ENCODE measurements around the gene IFT57. TPM values are rescaled to one million over a fixed set of nuclear protein-coding genes. Genes with fewer than 3 reads are reported as not detected.

IFT57 gene
- total and polyA plus RNA-seq, 5 donors from 2014 or later = 29.1 to 46.9 (median 41.2) TPM

DNA sequence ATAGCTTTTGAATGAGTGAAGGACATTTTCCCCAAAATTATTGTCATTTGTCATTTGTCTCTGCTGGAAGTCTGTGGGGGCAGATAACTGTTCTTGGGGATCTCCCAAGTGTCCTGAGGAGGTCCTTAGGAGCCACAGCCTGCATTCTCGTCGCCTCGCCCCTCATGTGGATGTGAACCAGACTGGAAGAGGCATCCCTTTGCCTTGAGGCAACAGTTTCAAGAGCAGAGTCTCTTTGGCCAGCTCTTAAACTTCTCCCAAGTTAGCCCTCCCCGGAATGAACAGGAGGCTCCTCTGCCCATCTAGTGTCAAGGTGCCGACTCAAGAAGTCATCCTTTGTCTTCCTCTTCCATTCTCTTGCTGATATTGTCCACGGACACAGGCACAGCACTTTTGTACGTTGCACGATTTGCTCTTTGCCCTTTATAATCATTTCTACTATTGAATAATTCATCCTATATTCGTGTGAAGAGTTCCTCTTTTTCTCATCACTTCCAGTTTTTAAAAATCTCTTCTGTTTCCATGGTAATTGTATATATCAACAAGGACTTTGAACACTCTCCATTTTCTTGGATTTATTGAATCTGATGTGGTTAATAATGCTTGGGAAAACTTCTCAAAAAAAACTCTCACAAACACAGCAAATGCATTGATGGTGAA lies 90.6 kb downstream of the IFT57 start:
- Mint-ChIP-seq H3K36me3 (peaks cover 51% of the 10 kb centered on the region), H3K4me1 (peaks cover 41 to 88% (median 76%) of the 10 kb centered on the region in 4 donors), H3K9me3 (peaks cover 1 to 9% (median 3%) of the 10 kb centered on the region in 7 donors), H3K27ac (peak overlapping the region; percentile 8 to 43 (median 9)), H3K27me3 (no peaks in the 10 kb centered on the region), H3K4me3 (peak overlapping the region in 3 of 4 donors; percentile 2 to 39 (median 15))
- Histone ChIP-seq H3K27me3 (ENCODE audit: control insufficient read depth, insufficient read depth, low read length) (no peaks in the 10 kb centered on the region), H3K36me3 (ENCODE audit: control insufficient read depth, insufficient read depth, low read length) (peaks cover 5% of the 10 kb centered on the region), H3K4me1 (ENCODE audit: control insufficient read depth, insufficient read depth, low read length, poor library complexity, severe bottlenecking) (peaks cover 66% of the 10 kb centered on the region), H3K9me3 (ENCODE audit: control insufficient read depth in 2 of 2, low read length in 2 of 2) (no peaks in the 10 kb centered on the region), H3K27ac (ENCODE audit: insufficient read depth, low read length, poor library complexity, severe bottlenecking) (no peak overlapping the region), H3K4me3 (ENCODE audit: low read depth, low read length) (no peak overlapping the region)
- ATAC-seq (ENCODE audit: low read depth in 2 of 2) = no peak
- no peak for DNase-seq

DNA sequence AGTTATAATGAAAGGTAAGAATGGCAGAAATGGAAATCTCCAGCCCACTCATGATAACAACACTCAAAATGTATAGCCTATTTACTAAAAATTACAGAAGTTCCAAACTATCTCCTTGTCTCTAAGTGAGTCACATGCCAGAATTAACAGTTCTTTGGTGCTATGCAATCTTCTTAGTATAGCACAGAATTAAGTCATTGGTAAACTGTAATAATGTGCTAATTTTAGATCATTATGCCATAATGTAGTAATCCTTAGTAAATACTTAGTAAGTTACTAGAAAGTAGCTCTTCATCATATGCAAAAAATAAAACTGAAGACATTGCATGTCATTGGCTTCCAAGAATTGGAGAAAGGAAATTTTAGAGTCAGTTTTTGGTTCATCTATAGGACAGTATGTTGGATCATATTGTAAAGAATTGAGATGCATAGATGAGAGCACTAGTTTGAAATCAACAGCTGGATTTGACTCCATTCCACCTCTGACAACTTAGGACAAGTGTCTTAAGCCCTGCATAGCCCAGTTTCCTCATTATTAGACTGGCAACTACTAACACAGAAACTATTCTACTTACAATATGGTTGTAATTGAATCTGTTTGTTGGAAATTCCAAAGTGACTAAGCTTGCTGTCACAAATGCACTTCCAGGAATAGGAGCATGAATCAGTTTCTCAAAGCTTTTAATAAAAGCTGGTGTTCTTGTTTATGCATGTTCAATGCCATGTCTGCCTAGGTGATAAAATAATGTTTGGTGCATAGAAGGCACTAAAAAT lies 91.3 kb downstream of the IFT57 start:
- no peaks in the 10 kb centered on the region for H3K9me3 ChIP-seq (ENCODE audit: control insufficient read depth in 2 of 2, low read length in 2 of 2)
- H3K27ac ChIP-seq (ENCODE audit: insufficient read depth, low read length, poor library complexity, severe bottlenecking) = no peak overlapping the region
- H3K36me3 ChIP-seq (ENCODE audit: control insufficient read depth, insufficient read depth, low read length) = peaks cover 2% of the 10 kb centered on the region
- Mint-ChIP-seq H3K9me3 (peaks cover 1 to 9% (median 3%) of the 10 kb centered on the region in 7 donors), H3K4me1 (peaks cover 36 to 88% (median 75%) of the 10 kb centered on the region in 4 donors), H3K27me3 (no peaks in the 10 kb centered on the region), H3K4me3 (peak overlapping the region in 3 of 4 donors; percentile 2 to 39 (median 3)), H3K27ac (peak overlapping the region in 2 of 3 donors; percentile 2 to 8), H3K36me3 (peaks cover 43% of the 10 kb centered on the region)
- no peak for DNase-seq
- no peaks in the 10 kb centered on the region for H3K27me3 ChIP-seq (ENCODE audit: control insufficient read depth, insufficient read depth, low read length)
- H3K4me3 ChIP-seq (ENCODE audit: low read depth, low read length) = no peak overlapping the region
- H3K4me1 ChIP-seq (ENCODE audit: control insufficient read depth, insufficient read depth, low read length, poor library complexity, severe bottlenecking) = peaks cover 73% of the 10 kb centered on the region
- ATAC-seq (ENCODE audit: low read depth in 2 of 2) = no peak

DNA sequence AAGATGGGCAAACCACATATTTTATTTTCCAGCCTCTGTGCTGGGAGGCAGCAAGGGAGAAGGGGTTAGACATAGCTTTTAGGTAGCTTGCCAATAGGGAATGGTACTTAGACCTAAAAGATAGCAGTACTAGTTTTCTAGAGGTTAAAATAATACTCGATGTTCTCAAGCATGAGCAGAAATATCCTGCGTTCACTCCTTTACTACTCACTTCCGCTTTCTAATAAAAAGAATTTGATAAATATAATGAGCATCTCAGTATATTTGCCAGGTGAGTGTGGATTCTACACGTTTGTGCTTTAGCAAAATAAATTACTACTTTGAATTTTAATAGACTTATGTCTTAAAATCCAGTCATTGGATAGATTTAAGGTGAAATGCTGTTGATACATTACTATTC lies 92.0 kb downstream of the IFT57 start:
- peak overlapping the region; percentile 16 for H3K4me3 ChIP-seq (ENCODE audit: low read depth, low read length)

DNA sequence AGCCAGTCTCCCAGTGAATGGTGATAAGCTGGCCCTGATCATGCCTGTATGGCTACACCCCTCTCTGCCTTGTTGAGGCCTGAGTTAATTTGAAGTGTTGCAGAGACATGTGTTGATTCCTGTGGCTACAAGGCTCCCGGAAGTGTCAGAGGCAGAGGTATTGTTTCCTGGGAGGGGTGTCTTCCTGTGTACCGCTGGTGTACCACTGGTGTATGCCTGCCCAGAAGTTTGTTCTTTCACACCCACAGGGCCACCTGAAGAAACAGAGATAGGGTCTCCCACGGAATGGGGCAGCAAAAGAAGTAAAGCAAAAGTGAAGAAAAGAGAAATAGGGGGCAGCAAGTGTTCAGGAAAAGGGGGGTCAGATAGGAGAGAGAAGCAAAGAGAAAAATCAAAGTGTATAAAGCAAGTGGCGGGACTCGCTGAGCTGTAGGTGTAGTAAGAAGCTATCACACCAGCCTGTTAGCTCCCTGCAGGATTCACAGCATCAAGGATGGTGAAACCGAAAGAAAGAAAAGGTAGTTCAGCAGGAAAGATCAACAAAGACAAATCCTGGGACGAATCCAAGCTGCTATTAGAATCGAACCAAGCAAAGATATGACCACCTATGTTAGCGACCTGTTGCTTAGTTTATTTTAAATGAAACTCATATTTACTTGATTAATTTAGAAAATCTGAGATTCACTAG lies 94.8 kb downstream of the IFT57 start:
- peak overlapping the region; percentile 82 for H3K4me3 ChIP-seq (ENCODE audit: low read depth, low read length)
- Mint-ChIP-seq H3K27ac (peak overlapping the region; percentile 96 to 100 (median 98)), H3K9me3 (peaks cover 1 to 9% (median 3%) of the 10 kb centered on the region in 7 donors), H3K4me3 (peak overlapping the region; percentile 85 to 91 (median 88)), H3K36me3 (peaks cover 25% of the 10 kb centered on the region), H3K27me3 (no peaks in the 10 kb centered on the region), H3K4me1 (peaks cover 24 to 93% (median 76%) of the 10 kb centered on the region in 4 donors)
- H3K27ac ChIP-seq (ENCODE audit: insufficient read depth, low read length, poor library complexity, severe bottlenecking) = peak overlapping the region; percentile 94
- H3K27me3 ChIP-seq (ENCODE audit: control insufficient read depth, insufficient read depth, low read length) = no peaks in the 10 kb centered on the region
- H3K4me1 ChIP-seq (ENCODE audit: control insufficient read depth, insufficient read depth, low read length, poor library complexity, severe bottlenecking) = peaks cover 76% of the 10 kb centered on the region
- H3K9me3 ChIP-seq (ENCODE audit: control insufficient read depth in 2 of 2, low read length in 2 of 2) = no peaks in the 10 kb centered on the region
- H3K36me3 ChIP-seq (ENCODE audit: control insufficient read depth, insufficient read depth, low read length) = peaks cover 2% of the 10 kb centered on the region
- peak; percentile 77 to 78 for ATAC-seq (ENCODE audit: low read depth in 2 of 2)
- DNase-seq = peak; percentile 30 to 94 (median 82)

More for the DNA sequence above, 92.0 kb downstream of the IFT57 start:
- ATAC-seq (ENCODE audit: low read depth in 2 of 2) = no peak
- peaks cover 1 to 9% (median 3%) of the 10 kb centered on the region in 7 donors for H3K9me3 Mint-ChIP-seq
- H3K9me3 ChIP-seq (ENCODE audit: control insufficient read depth in 2 of 2, low read length in 2 of 2) = no peaks in the 10 kb centered on the region
- no peak overlapping the region for H3K27ac ChIP-seq (ENCODE audit: insufficient read depth, low read length, poor library complexity, severe bottlenecking)
- peaks cover 80% of the 10 kb centered on the region for H3K4me1 ChIP-seq (ENCODE audit: control insufficient read depth, insufficient read depth, low read length, poor library complexity, severe bottlenecking)
- peak overlapping the region in 2 of 3 donors; percentile 2 to 69 for H3K27ac Mint-ChIP-seq
- no peak overlapping the region for H3K4me3 Mint-ChIP-seq
- H3K4me1 Mint-ChIP-seq = peaks cover 35 to 90% (median 77%) of the 10 kb centered on the region in 4 donors
- peaks cover 2% of the 10 kb centered on the region for H3K36me3 ChIP-seq (ENCODE audit: control insufficient read depth, insufficient read depth, low read length)
- H3K27me3 Mint-ChIP-seq = no peaks in the 10 kb centered on the region
- no peak for DNase-seq
- H3K27me3 ChIP-seq (ENCODE audit: control insufficient read depth, insufficient read depth, low read length) = no peaks in the 10 kb centered on the region
- H3K36me3 Mint-ChIP-seq = peaks cover 37% of the 10 kb centered on the region

DNA sequence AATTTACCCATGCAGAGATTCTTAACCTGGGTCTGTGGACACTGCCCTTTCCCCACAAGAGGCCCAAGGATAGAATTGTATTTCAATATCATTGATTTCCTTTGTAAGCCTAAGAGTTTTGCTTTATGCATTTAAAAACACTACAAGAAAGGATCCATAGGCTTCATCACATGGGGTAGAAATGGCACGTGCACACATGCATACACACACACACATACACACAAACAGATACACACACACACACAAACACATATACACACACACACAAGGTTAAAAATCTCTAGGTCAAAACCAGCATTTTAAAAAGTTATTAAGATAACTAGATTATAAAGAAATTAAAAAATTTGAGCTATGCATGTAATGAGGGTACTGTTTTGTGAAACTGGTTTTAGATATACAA lies 95.9 kb downstream of the IFT57 start:
- Mint-ChIP-seq H3K27me3 (no peaks in the 10 kb centered on the region), H3K4me3 (peak overlapping the region; percentile 86 to 93 (median 89))
- peak overlapping the region; percentile 94 for H3K27ac ChIP-seq (ENCODE audit: insufficient read depth, low read length, poor library complexity, severe bottlenecking)

DNA sequence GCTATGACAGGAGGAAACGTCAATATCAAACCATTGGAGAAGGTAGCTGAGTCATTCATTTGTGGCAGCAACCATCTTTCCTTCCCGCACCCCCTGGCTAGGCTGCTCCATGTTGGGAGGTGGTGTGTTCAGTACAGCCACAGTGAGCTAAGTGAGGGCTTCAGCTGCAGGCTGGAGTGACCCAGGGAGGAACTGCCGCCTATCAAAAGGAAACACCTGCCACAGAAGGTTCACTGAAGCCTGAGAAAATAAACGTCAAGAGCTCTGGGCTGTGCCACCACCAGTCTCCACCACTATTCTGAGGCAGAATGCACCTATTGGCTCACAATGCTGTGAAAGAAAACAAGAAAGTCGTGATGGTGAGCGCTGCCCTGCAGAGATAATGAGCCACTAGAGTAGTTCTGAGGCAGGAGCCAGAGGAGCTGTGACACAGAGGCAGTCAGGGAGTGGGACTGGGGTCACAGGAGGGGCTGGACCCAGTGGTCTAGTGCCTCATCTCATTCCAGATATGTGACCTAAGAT lies 96.6 kb downstream of the IFT57 start:
- ATAC-seq (ENCODE audit: low read depth in 2 of 2) (peak; percentile 61 to 64), DNase-seq (peak; percentile 48 to 90 (median 81))
- H3K4me3 ChIP-seq (ENCODE audit: low read depth, low read length) = peak overlapping the region; percentile 82
- H3K4me1 ChIP-seq (ENCODE audit: control insufficient read depth, insufficient read depth, low read length, poor library complexity, severe bottlenecking) = peaks cover 67% of the 10 kb centered on the region
- Mint-ChIP-seq H3K27ac (peak overlapping the region; percentile 97 to 100 (median 98)), H3K36me3 (peaks cover 16% of the 10 kb centered on the region), H3K9me3 (peaks cover 1 to 9% (median 3%) of the 10 kb centered on the region in 7 donors), H3K4me1 (peaks cover 24 to 83% (median 70%) of the 10 kb centered on the region in 4 donors), H3K4me3 (peak overlapping the region; percentile 86 to 93 (median 89)), H3K27me3 (no peaks in the 10 kb centered on the region)
- no peaks in the 10 kb centered on the region for H3K36me3 ChIP-seq (ENCODE audit: control insufficient read depth, insufficient read depth, low read length)
- no peaks in the 10 kb centered on the region for H3K9me3 ChIP-seq (ENCODE audit: control insufficient read depth in 2 of 2, low read length in 2 of 2)
- H3K27me3 ChIP-seq (ENCODE audit: control insufficient read depth, insufficient read depth, low read length) = no peaks in the 10 kb centered on the region
- H3K27ac ChIP-seq (ENCODE audit: insufficient read depth, low read length, poor library complexity, severe bottlenecking) = peak overlapping the region; percentile 94

More for the DNA sequence above, 95.9 kb downstream of the IFT57 start:
- Histone ChIP-seq H3K4me3 (ENCODE audit: low read depth, low read length) (peak overlapping the region; percentile 82), H3K27me3 (ENCODE audit: control insufficient read depth, insufficient read depth, low read length) (no peaks in the 10 kb centered on the region), H3K9me3 (ENCODE audit: control insufficient read depth in 2 of 2, low read length in 2 of 2) (no peaks in the 10 kb centered on the region), H3K36me3 (ENCODE audit: control insufficient read depth, insufficient read depth, low read length) (no peaks in the 10 kb centered on the region), H3K4me1 (ENCODE audit: control insufficient read depth, insufficient read depth, low read length, poor library complexity, severe bottlenecking) (peaks cover 67% of the 10 kb centered on the region)
- Mint-ChIP-seq H3K36me3 (peaks cover 17% of the 10 kb centered on the region), H3K9me3 (peaks cover 1 to 9% (median 3%) of the 10 kb centered on the region in 7 donors), H3K4me1 (peaks cover 24 to 90% (median 72%) of the 10 kb centered on the region in 4 donors), H3K27ac (peak overlapping the region; percentile 97 to 100 (median 98))
- ATAC-seq (ENCODE audit: low read depth in 2 of 2) (no peak), DNase-seq (peak in 1 of 3 donors; percentile 30)

DNA sequence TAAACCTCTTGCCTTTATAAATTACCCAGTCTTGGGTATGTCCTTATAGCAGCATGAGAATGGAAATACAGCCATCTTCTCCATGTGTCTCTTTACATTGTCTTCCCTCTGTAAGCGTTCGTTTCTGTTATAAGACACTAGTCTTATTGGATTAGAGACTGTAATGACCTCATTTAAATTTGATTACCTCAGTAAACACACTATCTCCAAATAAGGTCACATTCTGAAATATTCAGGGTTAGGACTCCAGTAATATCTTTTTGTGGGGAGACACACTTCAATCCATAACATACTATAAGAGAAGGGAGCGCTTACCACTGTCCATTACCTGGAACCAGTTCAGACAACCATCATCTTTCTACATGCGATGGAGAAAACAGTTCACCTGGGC lies 97.1 kb downstream of the IFT57 start:
- no peaks in the 10 kb centered on the region for H3K27me3 Mint-ChIP-seq
- Histone ChIP-seq H3K4me1 (ENCODE audit: control insufficient read depth, insufficient read depth, low read length, poor library complexity, severe bottlenecking) (peaks cover 63% of the 10 kb centered on the region), H3K4me3 (ENCODE audit: low read depth, low read length) (peak overlapping the region; percentile 82), H3K27ac (ENCODE audit: insufficient read depth, low read length, poor library complexity, severe bottlenecking) (peak overlapping the region; percentile 94), H3K9me3 (ENCODE audit: control insufficient read depth in 2 of 2, low read length in 2 of 2) (no peaks in the 10 kb centered on the region), H3K27me3 (ENCODE audit: control insufficient read depth, insufficient read depth, low read length) (no peaks in the 10 kb centered on the region), H3K36me3 (ENCODE audit: control insufficient read depth, insufficient read depth, low read length) (no peaks in the 10 kb centered on the region)
- peak overlapping the region; percentile 86 to 93 (median 89) for H3K4me3 Mint-ChIP-seq
- H3K36me3 Mint-ChIP-seq = peaks cover 15% of the 10 kb centered on the region
- ATAC-seq (ENCODE audit: low read depth in 2 of 2) (peak; percentile 9 to 12), DNase-seq (no peak)
- H3K27ac Mint-ChIP-seq = peak overlapping the region; percentile 97 to 100 (median 98)
- H3K4me1 Mint-ChIP-seq = peaks cover 24 to 79% (median 67%) of the 10 kb centered on the region in 4 donors
- peaks cover 1 to 9% (median 3%) of the 10 kb centered on the region in 7 donors for H3K9me3 Mint-ChIP-seq

Data from CD4-positive, CD25-positive, alpha-beta regulatory T cell (primary cell).